DMS 273 treated with DMSO at 0.1 percent for 48 hours (cell line): ENCODE results near the gene C3orf62.

ENCODE experiments used
- DNase-seq: peaks from one replicate; lab custom pipeline; 2025; lab: John Stamatoyannopoulos, UW

C3orf62 gene

DNA sequence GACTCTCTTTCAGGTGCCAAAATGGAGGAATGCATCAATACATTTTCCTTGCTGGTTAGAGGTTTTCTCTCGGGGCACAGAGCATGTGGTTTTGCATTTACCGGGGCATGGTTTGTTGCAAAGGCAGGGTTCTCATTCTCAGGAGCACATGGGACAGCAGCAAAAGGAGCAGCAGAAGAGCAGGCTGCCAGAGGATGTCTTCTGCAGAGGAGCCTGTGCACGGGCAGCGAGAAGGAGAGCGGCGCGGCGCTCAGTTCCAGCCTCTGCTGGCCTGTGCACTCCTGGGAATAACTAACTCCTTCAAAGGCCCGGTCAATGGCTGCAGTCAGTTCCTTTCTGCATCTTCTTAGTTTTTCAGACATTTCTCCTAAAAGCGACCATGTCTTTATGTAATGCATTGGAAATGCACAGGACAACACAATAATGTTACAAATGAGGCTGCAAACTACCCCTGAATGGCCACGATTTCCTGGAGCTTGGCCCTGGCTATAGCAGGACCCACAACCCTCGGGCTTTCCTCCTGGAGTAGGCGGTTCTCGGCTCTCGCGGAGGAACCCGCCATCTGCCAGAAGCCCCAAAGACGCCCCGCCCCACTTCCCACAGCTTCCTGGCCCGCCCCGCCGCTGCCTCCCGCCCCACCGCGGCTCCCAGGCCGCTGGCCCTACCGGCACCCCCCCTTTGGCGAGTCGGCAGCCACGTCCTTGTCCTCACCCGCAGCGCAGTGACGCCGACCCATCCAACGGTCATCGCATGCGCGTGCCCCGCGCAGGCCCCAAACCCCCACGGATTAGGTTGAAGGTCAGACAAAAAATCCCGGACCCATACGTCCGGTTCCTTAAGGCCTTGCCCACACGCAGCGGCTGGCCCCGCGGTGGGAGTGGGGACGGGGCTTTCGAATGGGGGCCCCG is at the start of gene C3orf62:
Gene C3orf62, minus strand, starts transcription at position 758 of the 908 bp plus-strand sequence. Its CDS starts 360 bp downstream, at position 398.
- peak; percentile 52 for DNase-seq

DNA sequence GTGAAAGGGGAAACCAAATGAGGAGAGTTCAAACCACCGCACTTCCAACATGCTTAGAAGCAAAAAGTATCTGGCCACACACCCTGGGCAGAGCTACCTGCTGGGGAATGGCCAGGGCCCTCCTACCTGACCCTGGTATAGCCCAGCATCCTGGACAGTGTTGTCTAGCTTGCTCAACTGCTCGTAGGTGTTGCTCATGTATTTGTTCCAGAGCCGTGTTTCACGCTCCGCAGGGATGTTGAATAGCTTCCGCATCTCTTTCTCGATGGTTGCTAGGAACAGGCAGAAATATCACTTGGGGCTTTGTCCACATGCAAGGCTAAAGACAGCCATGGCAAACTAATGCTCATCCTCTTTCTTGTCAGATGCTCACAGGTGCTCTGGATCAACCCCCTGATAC is 47.7 kb upstream of the C3orf62 start:
- no peak for DNase-seq

DNA sequence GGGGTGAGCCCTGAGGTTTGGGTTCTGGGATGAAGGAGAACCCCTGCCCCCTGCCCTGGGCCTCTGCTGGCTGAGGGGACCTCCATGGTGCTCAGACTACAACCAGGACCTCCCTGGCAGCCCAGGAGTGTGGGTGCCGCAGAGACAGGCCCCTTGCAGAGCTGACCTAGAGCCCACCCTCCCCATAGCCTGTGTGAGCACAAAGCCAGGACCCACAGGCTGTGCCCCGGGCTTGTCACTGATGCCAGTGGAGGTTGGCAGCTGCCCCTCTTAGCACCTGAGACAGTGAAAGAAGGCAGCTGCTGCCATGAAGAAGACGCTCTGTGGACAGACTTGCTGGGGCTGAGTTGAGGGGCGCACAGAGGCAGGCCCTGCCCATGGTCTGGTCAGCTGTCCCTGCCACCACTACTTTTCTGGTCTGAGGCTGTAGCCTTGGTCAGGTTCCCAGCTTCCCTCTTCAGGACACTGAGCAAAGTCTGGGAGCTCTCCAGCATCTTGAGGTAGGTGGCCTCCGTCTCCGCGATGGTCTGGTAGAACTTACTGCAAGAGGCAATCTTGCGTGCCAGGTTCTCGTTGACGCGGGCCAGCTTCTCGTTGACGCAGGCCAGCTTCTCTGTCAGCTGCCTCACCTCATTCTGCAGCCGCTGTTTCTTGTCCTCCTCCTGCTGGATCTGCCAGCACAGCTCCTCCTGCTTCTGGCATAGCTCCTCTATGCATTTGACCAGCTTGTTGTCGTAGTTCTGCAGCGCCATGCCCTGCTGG is 39.8 kb upstream of the C3orf62 start:
- no peak for DNase-seq

DNA sequence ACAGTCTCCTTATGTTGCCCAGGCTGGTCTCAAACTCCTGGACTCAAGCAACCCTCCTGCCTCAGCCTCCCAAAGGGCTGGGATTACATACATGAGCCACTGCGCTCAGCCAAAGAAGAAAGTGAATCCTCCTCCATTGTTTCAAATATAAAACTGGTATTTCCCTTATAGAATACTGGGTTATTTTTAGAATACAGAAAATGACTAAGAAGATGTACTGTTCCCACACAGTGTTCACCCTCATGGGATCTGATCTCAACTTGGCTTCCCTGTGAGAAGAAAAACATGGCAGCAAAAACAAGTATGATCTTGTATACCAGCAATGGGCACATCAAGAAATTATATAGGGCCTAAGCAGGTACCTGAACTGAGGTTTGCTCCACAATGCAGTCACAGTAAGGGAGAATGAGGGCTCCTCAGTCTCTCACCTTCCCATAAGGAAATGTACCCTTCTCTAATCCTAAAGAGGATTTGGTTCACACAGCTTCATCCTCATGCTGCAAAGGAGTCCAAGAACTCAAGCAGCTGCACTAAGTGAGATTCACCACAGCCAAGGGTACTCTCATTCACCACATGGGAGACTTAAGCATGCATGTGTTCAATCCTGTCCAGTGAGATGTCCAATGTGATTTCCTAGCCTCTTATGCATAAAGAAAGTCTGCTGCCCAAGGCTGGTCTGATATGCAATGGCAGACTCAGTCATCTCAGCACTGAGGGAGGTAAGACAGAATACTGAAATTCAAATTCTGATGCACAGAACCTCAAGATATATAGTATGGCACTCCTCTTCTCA is 37.1 kb upstream of the C3orf62 start:
- DNase-seq: no peak

DNA sequence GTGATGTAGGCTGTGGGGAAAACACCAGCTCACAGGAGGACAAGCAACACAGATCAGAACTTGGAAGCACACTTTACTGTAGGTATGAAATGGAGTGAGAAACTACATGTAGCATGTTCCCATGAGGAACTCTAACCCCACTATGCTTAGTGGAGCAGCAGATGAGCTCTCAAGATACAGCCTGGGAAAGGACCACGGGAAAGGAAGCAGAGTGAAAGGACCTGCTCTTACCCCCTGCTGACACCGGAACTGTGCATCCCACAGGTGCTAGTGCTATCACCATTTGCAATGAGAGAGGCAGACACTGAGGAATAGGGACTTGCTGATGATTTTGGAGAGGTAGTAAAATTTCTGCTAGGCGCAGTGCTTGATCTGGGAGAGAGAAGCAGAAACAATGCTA is 34.3 kb upstream of the C3orf62 start:
- DNase-seq: no peak

DNA sequence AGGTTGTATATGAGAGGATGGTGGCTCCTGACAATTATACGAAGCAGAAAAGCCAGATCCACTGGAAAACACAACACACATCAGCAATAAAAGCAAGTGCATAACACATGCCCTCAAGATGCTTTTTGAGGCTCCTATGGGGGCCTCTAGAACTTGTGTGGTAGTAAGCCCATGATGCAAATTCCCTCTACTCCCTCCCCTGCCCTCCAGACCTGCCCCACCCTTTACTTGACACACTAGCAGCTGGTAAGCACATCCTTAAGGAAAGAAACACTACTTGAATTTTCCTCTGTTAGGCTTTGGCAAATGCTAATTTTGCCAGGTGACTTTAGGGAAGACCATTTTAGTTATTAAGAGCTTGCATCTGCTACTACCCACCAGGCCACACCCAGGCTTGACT is 33.6 kb upstream of the C3orf62 start:
- no peak for DNase-seq

DNA sequence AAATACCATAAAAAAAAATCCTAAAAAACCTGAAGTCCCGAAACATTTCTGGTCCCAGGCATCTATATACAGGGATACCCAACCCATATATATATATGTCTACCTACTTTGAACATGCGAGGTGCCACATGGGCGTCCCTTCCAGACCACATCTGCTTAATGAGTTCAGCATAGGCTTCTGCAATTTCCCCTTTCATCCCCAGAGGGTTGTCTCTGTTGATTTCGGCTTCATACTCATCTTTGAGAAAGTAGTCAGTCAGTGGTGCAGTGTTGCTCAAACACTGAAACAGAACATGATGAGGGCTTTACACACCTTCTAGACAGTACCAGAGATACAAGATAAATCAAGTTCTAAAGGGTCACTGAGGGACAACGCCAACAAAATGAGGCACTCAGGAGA is 28.6 kb upstream of the C3orf62 start:
- no peak for DNase-seq

DNA sequence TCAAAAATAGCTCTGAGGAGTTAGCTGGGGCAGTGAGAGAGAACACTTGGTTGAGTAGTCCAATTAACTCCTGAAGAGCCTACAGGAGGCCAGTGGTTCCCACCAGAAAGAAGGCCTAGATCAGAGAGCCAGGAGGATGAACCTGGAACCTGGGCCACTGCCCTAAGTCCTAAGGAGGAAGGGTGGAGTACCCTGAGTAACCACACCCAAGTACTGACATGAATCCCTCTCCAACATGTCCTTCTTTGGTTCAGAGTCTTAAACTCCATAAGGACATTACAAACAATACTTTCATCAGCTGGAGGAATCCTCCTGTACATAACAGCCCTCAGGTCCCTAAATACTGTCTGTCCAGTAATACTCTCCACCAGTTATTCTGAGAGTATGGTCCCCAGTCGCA is 25.6 kb upstream of the C3orf62 start:
- no peak for DNase-seq

DNA sequence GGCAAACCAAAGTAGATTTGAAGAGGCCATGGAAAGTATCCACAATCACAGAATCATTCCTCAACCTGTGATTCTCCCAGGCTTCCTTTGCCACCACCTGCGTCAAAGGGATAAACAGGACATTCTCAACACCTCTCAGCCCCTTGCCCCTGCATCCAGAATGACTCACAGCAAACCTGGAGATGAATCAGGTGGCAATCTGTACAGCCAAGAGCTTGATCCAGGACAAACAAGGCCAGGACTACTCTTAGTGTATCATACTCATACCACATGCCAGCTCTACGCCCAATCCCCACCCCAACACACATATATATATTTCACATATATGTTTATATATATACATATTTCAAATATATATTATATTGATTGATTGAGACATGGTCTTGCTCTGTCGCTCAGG is 23.6 kb upstream of the C3orf62 start:
- no peak for DNase-seq

DNA sequence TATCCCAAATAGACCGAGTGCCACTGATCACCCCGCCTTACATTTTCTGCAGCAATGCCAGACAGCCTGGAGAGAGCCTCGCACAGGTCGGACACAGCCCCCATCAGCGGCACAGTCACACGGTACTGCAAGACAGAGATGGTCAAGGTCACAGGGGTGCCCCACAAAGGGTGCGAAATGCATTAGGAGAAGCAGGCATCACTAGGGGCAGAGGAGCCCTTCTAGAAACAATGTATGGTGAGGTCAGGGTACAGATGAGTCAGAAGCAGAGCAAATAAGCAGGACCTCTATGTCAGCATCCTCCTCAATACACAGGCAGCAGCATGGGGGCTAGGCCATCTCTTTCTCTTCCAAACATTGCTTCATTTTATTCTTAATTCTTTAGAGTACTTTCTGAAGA is 21.5 kb upstream of the C3orf62 start:
- DNase-seq: no peak

DNA sequence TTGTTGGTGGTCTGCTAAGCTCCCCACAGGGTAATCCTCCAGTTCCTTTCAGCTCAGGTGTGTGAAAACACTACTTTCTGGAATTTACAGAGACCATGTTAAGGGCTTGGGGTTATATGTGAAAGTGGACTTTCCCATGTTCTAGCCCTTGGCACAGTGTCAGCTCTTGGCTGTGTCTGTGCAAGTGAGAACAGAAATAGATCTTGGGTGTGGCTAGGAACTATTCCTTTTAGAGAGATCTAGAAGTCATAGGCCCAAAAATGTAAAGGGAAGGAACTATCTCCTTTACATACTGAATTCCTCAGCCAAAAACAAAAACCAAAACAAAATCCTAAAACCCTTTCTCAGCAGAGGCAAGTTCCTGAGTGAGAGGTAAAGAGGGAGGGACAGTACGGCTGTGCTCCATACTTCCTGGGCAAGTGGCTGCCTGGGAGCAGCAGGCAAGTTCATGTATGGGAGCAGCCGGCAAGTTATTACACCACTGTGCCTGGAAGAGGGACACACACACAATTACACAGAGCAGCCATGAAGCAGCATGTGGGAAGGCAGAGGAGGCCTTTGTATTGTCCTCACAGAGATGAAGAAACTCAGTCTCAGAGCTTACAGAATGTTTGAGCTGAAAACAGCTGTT is 19.9 kb upstream of the C3orf62 start:
- DNase-seq: no peak

DNA sequence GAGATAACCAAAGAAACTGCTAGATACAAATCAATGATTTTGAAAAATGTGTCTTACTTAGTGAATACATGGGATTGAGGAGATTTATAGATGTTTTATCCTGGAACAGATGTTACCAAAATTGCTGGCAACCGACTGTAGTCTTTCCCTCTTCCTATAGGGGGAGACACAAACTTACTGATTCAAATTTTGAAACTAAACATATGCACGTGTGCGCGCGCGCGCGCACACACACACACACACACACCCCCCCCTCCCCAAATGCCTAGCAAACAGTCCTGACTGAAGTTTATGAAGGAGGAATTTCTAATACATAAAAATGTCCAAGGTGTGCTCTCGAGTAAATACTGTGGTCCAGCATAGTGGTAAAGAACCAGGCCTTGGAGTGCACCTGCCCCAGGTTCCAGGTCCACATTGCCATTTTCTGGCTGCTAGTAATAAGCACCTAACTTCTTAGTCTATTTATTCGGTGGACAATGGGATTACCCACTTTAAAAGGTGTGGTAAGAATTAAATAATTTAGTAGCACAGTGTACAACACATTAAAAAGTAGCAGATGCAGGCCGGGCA is 18.5 kb upstream of the C3orf62 start:
- no peak for DNase-seq

DNA sequence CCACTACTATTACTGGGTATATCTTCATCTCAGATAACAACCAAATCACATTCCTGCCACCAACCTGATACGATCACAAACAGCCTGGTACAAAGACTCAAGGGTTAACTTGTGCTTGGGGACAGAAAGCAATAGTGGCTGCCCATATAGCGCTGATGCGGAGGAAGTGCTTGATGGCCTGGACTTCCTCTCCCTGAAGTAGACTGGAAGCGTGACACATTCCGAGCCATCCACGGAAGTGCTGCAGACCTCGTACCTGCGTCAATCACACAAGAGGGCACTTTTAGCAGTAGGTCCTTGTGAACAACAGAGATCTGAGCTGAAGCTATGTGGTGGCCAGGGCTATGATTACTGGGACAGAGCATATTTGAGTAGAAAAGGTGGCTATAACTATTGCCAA is 17.3 kb upstream of the C3orf62 start:
- no peak for DNase-seq

DNA sequence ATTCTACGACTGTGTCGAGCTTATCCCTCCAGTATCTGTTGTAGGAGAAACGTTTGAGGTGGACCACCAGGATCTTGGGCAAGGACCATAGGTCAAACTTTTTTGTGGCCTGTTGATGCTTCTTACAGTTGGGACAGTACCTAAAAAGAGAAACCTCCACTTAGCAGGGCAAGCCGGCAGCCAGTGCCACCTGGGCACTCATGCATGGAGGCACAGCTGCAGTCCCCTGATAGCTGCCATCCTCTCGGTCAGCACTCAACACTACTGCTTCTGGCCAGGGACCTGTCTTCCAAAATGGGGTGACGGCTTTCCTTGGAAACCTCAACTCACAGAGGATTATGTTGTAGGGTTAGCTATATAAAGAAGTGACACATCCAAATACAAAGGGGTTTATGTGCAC is 7.0 kb upstream of the C3orf62 start:
- no peak for DNase-seq

DNA sequence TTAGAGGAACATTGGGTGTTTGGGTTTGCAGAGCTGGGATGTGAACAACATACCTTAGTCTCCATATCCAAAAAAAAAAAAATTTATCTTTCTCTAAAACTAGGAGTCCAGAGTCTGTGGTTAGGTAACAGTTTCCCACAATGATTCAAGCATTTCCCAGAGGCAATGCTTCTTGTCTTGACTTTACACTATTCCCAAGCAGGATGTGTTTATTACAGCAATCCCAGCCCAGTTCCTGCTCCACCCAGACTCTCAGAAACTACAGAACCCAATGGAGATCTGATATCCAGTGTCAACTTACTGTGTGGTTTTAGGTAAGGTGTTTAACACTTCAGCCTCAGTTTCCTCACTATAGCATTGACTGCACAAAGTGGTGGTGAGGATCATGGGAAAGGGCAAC is 2.3 kb upstream of the C3orf62 start:
- no peak for DNase-seq

DNA sequence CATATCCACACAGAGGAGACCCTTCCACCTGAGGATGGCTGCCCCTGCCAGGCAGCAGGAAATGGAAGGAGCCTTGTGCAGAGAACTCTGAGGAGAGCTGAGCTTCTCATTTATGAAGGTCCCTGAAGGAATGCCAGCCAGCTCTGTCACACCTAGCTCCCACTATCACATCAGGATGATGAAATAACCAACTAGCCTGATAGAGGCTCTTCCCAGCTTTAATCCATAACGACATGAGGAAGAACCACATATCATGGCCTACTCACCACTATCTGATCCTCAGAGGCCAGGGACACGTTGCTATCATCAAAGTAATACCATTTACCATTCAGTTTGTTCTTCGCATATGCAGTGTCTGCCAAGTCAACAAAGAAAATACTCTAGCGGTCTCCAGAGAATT is 1.5 kb upstream of the C3orf62 start:
- DNase-seq: no peak

DNA sequence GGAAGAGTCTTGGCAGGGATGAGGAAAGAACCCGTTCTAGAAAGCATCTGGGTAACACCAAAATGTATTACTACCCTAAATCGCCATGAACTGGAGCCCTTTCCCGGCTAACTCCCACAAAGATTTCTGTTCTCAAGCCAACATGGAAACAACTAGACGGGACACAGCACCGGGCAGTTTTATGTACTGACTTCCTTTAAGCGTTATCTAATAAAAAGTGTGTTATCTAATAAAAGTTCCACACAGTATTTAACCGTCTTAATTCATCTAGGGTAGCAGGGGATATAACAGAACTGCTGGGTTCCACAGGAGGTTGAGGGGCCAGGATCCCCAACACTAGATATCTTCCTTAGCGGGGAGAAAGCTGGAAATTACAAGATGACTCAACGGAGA is 347 bp upstream of the C3orf62 start:
- DNase-seq: no peak

DNA sequence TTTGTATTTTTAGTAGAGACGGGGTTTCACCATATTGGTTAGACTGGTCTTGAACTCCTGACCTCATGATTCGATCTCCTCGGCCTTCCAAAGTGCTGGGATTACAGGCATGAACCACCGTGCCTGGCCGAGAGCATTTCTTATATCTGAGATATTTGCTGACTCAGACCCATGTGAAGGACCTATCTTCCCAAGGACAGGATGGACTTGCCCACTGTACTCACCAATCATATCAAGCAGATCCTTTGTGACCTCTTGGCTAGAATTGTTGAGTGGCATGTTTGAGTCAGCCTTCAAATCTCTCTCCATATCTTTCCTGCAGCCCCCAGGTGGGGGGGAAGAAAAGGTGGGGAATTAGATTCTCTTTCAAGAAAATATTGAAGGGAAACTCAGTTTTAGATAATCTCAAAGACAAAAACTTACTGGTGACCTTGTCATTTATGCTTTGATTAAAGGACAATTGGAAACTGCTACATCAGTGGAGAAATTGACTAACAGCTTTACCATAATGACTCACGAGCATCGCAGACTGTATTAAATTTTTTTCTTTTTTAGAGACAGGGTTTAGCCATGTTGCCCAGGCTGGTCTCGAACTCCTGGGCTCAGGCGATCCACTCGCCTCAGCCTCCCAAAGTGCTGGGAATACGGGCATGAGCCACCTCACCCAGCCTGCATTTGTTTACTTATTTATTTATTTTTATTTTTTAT is 3.1 kb downstream of the C3orf62 start:
- no peak for DNase-seq

DNA sequence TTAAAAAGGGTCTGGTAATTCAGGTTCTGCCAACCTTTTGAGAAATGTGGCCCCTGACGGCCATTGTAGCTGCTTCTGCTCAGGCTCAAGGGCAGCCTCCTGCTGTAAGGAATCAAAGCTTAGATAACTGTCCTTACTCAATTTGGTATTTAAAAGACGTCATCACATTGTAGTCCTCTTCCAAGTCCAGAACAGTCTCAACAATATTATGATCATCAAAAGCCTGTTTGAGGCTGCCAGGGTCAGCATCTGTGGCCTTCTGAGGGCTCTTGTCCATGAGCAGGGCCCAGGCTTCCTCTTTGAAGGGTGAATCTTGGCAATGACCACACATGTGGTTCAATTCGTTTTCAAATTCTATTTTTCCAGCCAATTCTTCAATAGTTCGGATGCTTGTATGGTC is 6.0 kb downstream of the C3orf62 start:
- DNase-seq: no peak

DNA sequence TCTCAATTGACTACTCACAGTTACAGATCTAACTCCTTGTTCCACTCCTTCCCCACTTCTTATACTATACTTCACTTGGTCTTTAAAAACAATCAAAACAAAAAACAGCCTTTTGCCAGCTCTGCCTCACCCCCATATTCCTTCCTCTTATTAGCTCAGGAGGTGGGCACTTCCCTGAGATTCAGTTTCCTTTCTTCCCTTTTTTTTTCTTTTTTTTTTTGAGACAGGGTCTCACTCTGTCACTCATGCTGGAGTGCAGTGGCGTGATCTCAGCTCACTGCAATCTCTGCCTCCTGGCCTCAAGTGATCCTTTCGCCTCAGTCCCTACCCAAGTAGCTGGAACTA is 6.9 kb downstream of the C3orf62 start:
- no peak for DNase-seq
